ENCODE results near the gene C10orf90. TPM values are rescaled to one million over a fixed set of nuclear protein-coding genes. Genes with fewer than 3 reads are reported as not detected.

Gene C10orf90
- total and polyA plus RNA-seq, 7 donors = 0.03 to 1.1 (median 0.33) TPM; not detected in 4

GRCh38 chr10:126628746-126629145 lies 41.7 kb downstream of the C10orf90 start:
- intact Hi-C loops (cut with DNase I) = no loop called here
- Histone ChIP-seq H3K27ac (no peak overlapping the region), H3K36me3 (no peaks in the 10 kb centered on the region), H3K9me3 (no peaks in the 10 kb centered on the region), H3K27me3 (peaks cover 0 to 4% (median 0%) of the 10 kb centered on the region in 3 donors), H3K4me1 (no peaks in the 10 kb centered on the region), H3K4me3 (no peak overlapping the region)
- no peak for DNase-seq
- no peak for TF ChIP-seq CTCF (IDR thresholded peaks at IDR 0.05)
- WGBS, 2 donors = 71 to 81% methylated on average over 3 of the region's 3 CpGs

GRCh38 chr10:126621846-126622245 lies 48.6 kb downstream of the C10orf90 start:
- no peak for DNase-seq
- 79 to 83% methylated on average over 7 of the region's 7 CpGs for WGBS, 2 donors
- intact Hi-C loops (cut with DNase I) = no loop called here
- no peaks in the 10 kb centered on the region for H3K36me3 ChIP-seq
- H3K27ac ChIP-seq = no peak overlapping the region
- no peaks in the 10 kb centered on the region for H3K27me3 ChIP-seq
- no peaks in the 10 kb centered on the region for H3K4me1 ChIP-seq
- H3K4me3 ChIP-seq = no peak overlapping the region
- H3K9me3 ChIP-seq = no peaks in the 10 kb centered on the region
- TF ChIP-seq CTCF (IDR thresholded peaks at IDR 0.05) (no peak), POLR2A (IDR thresholded peaks at IDR 0.05) (no peak), POLR2AphosphoS5 (IDR thresholded peaks at IDR 0.05) (no peak), EP300 (IDR thresholded peaks at IDR 0.05) (no peak)

- DNase-seq = no peak
- Histone ChIP-seq H3K4me3 (no peak overlapping the region), H3K36me3 (no peaks in the 10 kb centered on the region), H3K27me3 (no peaks in the 10 kb centered on the region), H3K4me1 (no peaks in the 10 kb centered on the region), H3K27ac (no peak overlapping the region), H3K9me3 (no peaks in the 10 kb centered on the region)
- TF ChIP-seq POLR2AphosphoS5 (IDR thresholded peaks at IDR 0.05) (no peak), EP300 (IDR thresholded peaks at IDR 0.05) (no peak), POLR2A (IDR thresholded peaks at IDR 0.05) (no peak), CTCF (IDR thresholded peaks at IDR 0.05) (no peak)
- 49 to 73% methylated on average over 1 of the region's 1 CpG for WGBS, 2 donors
- intact Hi-C loops (cut with DNase I) = no loop called here
These were observed 52.0 kb downstream of the C10orf90 start for GRCh38 chr10:126618466-126618865.

GRCh38 chr10:126617733-126618132 lies 52.8 kb downstream of the C10orf90 start:
- Histone ChIP-seq H3K27ac (no peak overlapping the region), H3K36me3 (no peaks in the 10 kb centered on the region), H3K4me3 (no peak overlapping the region), H3K4me1 (no peaks in the 10 kb centered on the region), H3K27me3 (no peaks in the 10 kb centered on the region), H3K9me3 (no peaks in the 10 kb centered on the region)
- 91 to 92% methylated on average over 3 of the region's 3 CpGs for WGBS, 2 donors
- no peak for DNase-seq
- intact Hi-C loops (cut with DNase I) = no loop called here
- TF ChIP-seq POLR2AphosphoS5 (IDR thresholded peaks at IDR 0.05) (no peak), EP300 (IDR thresholded peaks at IDR 0.05) (no peak), CTCF (IDR thresholded peaks at IDR 0.05) (no peak), POLR2A (IDR thresholded peaks at IDR 0.05) (no peak)

GRCh38 chr10:126617208-126617607 lies 53.3 kb downstream of the C10orf90 start:
- intact Hi-C loops (cut with DNase I) = no loop called here
- Histone ChIP-seq H3K9me3 (no peaks in the 10 kb centered on the region), H3K27ac (no peak overlapping the region), H3K36me3 (no peaks in the 10 kb centered on the region), H3K4me1 (no peaks in the 10 kb centered on the region), H3K27me3 (no peaks in the 10 kb centered on the region), H3K4me3 (no peak overlapping the region)
- WGBS, 2 donors = 93 to 94% methylated on average over 1 of the region's 1 CpG
- no peak for TF ChIP-seq CTCF (IDR thresholded peaks at IDR 0.05)
- TF ChIP-seq POLR2A (IDR thresholded peaks at IDR 0.05) = no peak
- TF ChIP-seq POLR2AphosphoS5 (IDR thresholded peaks at IDR 0.05) = no peak
- TF ChIP-seq EP300 (IDR thresholded peaks at IDR 0.05) = no peak
- no peak for DNase-seq
